Activated CD4-positive, alpha-beta T cell treated with anti-CD3 and anti-CD28 coated beads, Interleukin-2, amount 50 U/mL, for 48 hours (primary cell): ENCODE results near the gene IFIT1B.
A peak's percentile ranks its signal among the peaks of the same experiment; 100 is the strongest.
"Not testable (repeated sequence)": the region's sequence is repeated elsewhere in the genome, so short reads cannot be mapped to it uniquely, and the experiment has no call there.

Source experiments
- DNase-seq, 2 experiments: peaks; one replicate each; pipeline ENCODE4 v3.0.0-alpha.2; 2020

IFIT1B gene

GRCh38 chr10:89377705-89378637, at the start of gene IFIT1B:
TSS of gene IFIT1B (plus strand) at chr10:89378056. CDS start at chr10:89378136, 80 bp downstream.
- DNase-seq, result no peak

GRCh38 chr10:89329151-89329550, 48.7 kb upstream of the IFIT1B start:
- no peak for DNase-seq

- DNase-seq, result not testable (repeated sequence)
Observed at GRCh38 chr10:89330014-89330413, 47.8 kb upstream of the IFIT1B start.

GRCh38 chr10:89330537-89331212, 47.2 kb upstream of the IFIT1B start:
- DNase-seq, result no peak

GRCh38 chr10:89331487-89332122, 46.3 kb upstream of the IFIT1B start:
- DNase-seq, result not testable (repeated sequence)

- peak in 1 of 2 experiments; percentile 26 for DNase-seq
Observed at GRCh38 chr10:89332123-89332633, 45.7 kb upstream of the IFIT1B start.

- no peak for DNase-seq
Observed at GRCh38 chr10:89335226-89335625, 42.6 kb upstream of the IFIT1B start.

- DNase-seq, result no peak
Observed at GRCh38 chr10:89336241-89336640, 41.6 kb upstream of the IFIT1B start.

DNA sequence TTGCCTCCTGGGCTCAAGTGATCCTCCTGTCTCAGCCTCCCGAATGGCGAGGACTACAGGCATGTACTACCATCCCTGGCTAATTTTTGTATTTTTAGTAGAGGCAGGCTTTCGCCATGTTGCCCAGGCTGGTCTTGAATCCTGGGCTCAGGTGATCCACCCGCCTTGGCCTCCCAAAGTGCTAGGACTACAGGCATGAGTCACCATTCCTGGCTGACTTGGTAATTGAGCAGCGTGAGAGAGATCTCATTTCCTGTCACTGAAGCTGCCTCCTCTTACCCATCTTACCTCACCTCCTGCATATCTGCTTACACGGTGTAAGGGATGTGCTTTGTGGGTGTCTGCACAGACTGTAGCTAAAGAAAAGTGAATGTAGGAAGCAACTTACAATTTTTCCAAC, 40.4 kb upstream of the IFIT1B start:
- peak; percentile 34 to 51 for DNase-seq

GRCh38 chr10:89338713-89339112, 39.1 kb upstream of the IFIT1B start:
- DNase-seq, result no peak

GRCh38 chr10:89339875-89340274, 38.0 kb upstream of the IFIT1B start:
- DNase-seq, result no peak

DNA sequence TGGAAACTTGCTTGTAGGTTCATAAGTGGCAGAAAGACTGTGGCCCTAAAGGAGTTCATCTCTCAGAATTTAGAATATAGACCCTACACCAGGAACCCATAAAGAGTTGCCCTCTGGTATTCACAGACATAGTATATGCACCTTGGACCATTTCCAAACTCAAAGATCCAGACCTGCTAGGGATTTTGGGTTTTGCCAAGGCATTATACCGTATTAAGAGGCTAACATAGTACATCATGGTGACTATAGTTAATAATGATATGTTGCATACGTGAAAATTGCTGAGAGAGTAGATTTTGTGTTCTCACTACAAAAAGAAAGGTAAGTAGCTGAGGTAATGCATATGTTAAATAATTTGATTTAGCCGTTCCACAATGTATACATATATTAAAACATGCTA, 36.2 kb upstream of the IFIT1B start:
- no peak for DNase-seq

- no peak for DNase-seq
Observed at GRCh38 chr10:89342206-89342958, 35.5 kb upstream of the IFIT1B start.

- DNase-seq, result no peak
Observed at GRCh38 chr10:89343089-89343767, 34.6 kb upstream of the IFIT1B start.

DNA sequence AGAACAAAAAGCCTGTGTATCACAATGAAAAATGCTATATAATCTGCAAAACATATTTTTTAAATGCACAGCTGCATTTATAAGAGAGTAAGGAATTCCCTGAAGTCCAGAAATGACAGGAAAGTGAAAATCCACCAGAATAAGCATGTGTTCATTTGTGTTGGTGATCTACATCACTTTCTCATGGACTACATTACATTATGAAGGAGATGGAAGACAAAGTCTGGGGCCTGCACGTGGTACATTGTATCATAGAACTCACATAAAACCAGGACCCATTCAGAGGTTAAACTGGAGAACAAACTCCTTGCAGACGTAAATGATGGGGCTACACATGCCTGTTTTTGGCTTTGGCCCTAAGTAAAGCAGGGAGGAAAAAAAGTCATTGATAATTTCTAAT, 33.7 kb upstream of the IFIT1B start:
- no peak for DNase-seq

DNA sequence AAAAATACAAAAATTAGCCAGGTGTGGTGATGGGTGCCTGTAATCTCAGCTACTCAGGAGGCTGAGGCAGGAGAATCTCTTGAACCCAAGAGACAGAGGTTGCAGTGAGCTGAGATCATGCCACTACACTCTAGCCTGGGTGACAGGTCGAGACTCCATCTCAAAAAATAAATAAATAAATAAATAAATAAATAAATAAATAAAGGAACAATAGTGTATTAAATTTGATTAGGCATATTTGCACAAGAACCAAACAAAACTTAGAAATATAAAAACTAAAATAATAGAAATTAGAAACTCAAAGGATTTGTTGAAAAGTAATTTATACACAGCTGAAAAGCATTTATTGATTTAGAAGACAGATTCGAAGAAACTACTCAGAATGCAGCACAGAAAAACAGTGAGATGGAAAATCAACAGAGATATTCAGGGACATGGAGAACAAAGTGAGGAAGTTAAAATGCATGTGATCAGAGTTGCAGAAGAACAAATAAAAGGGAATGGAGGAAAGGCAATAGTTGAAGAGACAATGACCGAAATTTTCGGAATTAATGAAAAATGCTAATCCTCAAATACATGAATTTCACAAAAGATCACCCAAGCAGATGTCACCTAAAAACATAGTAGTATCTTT, 32.4 kb upstream of the IFIT1B start:
- DNase-seq, result no peak

DNA sequence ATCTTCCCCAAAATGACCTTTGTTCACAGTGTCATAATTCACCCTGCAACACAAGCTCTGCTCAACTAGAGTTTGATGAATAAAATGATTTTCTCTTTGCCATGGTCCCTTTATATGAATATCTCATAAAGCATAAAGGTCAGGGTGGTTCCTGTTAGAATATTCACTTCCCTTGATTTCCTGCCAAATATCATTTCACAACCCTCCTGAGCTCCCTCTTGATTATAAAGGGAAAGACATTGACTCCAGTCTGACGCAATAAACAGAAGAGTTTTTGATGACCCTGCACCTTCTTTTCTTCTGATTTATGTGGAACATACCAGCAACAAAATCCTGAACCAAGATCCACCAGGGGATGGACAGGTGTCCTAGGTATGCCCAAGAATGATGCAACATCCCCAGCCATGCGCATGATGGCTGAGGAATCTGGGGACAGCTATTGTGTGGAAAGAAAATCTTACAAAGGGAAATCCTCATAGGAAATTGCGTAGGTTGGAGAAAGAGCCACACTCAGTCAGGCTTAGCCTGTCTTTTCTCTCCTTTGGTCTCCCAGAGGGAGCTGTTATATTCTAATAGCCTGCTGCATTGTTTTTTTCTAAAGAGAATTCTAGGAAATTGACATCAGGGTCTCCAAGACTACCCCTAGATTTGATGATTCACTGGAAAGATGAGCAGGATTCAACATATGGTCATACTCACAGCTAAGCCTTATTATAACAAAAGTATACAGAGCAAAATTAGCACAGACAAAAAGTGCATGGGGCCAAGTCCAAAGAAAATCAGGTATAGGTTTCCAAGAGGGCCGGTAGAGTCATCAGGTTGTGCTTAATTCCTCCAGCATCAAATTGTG, 31.2 kb upstream of the IFIT1B start:
- DNase-seq, result no peak

- no peak for DNase-seq
Observed at GRCh38 chr10:89347701-89348457, 30.0 kb upstream of the IFIT1B start.

- no peak for DNase-seq
Observed at GRCh38 chr10:89348481-89348880, 29.4 kb upstream of the IFIT1B start.

GRCh38 chr10:89348975-89349374, 28.9 kb upstream of the IFIT1B start:
- DNase-seq, result no peak
